Kidney (tissue), 14 donors: ENCODE measurements around the gene SREBF1. TPM values are rescaled to one million over a fixed set of nuclear protein-coding genes. Genes with fewer than 3 reads are reported as not detected.

Experiments used
- DNase-seq, 5 donors: peaks; one replicate each; pipeline ENCODE4 v3.0.0-alpha.2; 2013 to 2020
- FAIRE-seq: peaks from 2 replicates; lab custom pipeline; 2012; peaks lifted over from hg19 to GRCh38; lab: Jason Lieb, UNC
- H3K27ac ChIP-seq, 2 donors: one replicate each; pipeline ENCODE4 v1.7.0; 2013; ENCODE audit warnings: low read depth in 2 of 2, low read length in 2 of 2, inconsistent platforms in 1 of 2
- H3K27me3 ChIP-seq: one replicate; pipeline ENCODE4 v1.7.1; 2013; ENCODE audit warnings: low read length, inconsistent platforms; ENCODE audit not compliant: control insufficient read depth, insufficient read depth
- H3K36me3 ChIP-seq, 3 donors: one replicate each; pipeline versions ENCODE4 v1.7.0 to v1.7.1; 2013; ENCODE audit warnings: low read length in 3 of 3, control low read depth in 1 of 3, inconsistent platforms in 1 of 3; ENCODE audit not compliant: insufficient read depth in 3 of 3, control insufficient read depth in 2 of 3
- H3K4me1 ChIP-seq, 3 donors: one replicate each; pipeline versions ENCODE4 v1.7.0 to v1.7.1; 2013; ENCODE audit warnings: low read length in 3 of 3, inconsistent platforms in 1 of 3, low read depth in 1 of 3; ENCODE audit not compliant: control insufficient read depth in 2 of 3, insufficient read depth in 2 of 3
- H3K4me3 ChIP-seq, 3 donors: one replicate each; pipeline versions ENCODE4 v1.7.0 to v1.8.1; 2013; ENCODE audit warnings: low read length in 3 of 3, control low read depth in 1 of 3, inconsistent platforms in 1 of 3
- H3K9ac ChIP-seq, 3 donors: one replicate each; pipeline versions ENCODE4 v1.7.0 to v1.7.1; 2013; ENCODE audit warnings: low read length in 3 of 3, control low read depth in 1 of 3, inconsistent platforms in 1 of 3
- H3K9me3 ChIP-seq, 3 donors: one replicate each; pipeline versions ENCODE4 v1.7.0 to v1.7.1; 2013; ENCODE audit warnings: low read length in 3 of 3, control low read depth in 1 of 3, inconsistent platforms in 1 of 3; ENCODE audit not compliant: control insufficient read depth in 2 of 3, insufficient read depth in 1 of 3
- CTCF ChIP-seq: IDR thresholded peaks from 3 replicates; pipeline ENCODE4 v1.5.1; 2012; ENCODE audit warnings: mild to moderate bottlenecking, moderate library complexity, borderline replicate concordance; ENCODE audit not compliant: insufficient read depth; ENCODE audit errors: extremely low read depth
- intact Hi-C: fragments of 100-400 bp; cut with DNase I; formaldehyde crosslinking; loops from one replicate; pipeline ENCODE4 v1.11.1; 2022
- polyA plus RNA-seq: library from polyadenylated mRNA; stranded (reverse); fragments of 350-450 nt; fragmentation: Illumina TruSeq; extraction: RNeasy Lipid Tissue Mini Kit (QIAGEN cat#74804); gene quantifications from one replicate; pipeline ENCODE4 v1.2.3, GENCODE V29; 2014; ENCODE audit warnings: low read depth, low replicate concordance; ENCODE audit not compliant: insufficient read depth
- total RNA-seq: library from RNA; stranded (reverse); fragmentation: NEBNext Ultra II Directional; extraction: Animal tissue kit (Norgen Biotek cat#: 25700); gene quantifications from one replicate; pipeline ENCODE4 v1.2.1, GENCODE V29; 2021
- donor health status: control.
- donor health status: control.
- donor health status: control.
- donor health status: control.
- donor health status: control.
- donor health status: DM: yes; HTN: yes; CAD: no.
- donor health status: Normal renal cell carcinoma (clear cell type).

The SREBF1 gene
- total and polyA plus RNA-seq, 2 donors from 2014 or later = 37.6 to 48.3 TPM

GRCh38 chr17:17816831-17817551 lies 19.8 kb downstream of the SREBF1 start:
- no peak overlapping the region for H3K27ac ChIP-seq

GRCh38 chr17:17816240-17816814 lies 20.5 kb downstream of the SREBF1 start:
- H3K4me3 ChIP-seq = no peak overlapping the region
- H3K36me3 ChIP-seq = peaks cover 0 to 32% (median 12%) of the 10 kb centered on the region in 3 donors
- no peaks in the 10 kb centered on the region for H3K9me3 ChIP-seq
- no peak overlapping the region for H3K9ac ChIP-seq
- intact Hi-C loops = no loop called here
- TF ChIP-seq CTCF = no peak
- FAIRE-seq (no peak), DNase-seq (no peak)
- H3K27ac ChIP-seq = no peak overlapping the region
- no peaks in the 10 kb centered on the region for H3K27me3 ChIP-seq
- H3K4me1 ChIP-seq = peaks cover 2 to 18% (median 10%) of the 10 kb centered on the region in 3 donors

More at GRCh38 chr17:17816831-17817551, 19.8 kb downstream of the SREBF1 start:
- DNase-seq (no peak), FAIRE-seq (no peak)
- Histone ChIP-seq H3K4me1 (peaks cover 0 to 16% (median 6%) of the 10 kb centered on the region in 3 donors), H3K4me3 (no peak overlapping the region), H3K9me3 (no peaks in the 10 kb centered on the region), H3K36me3 (peaks cover 0 to 32% (median 12%) of the 10 kb centered on the region in 3 donors), H3K9ac (no peak overlapping the region), H3K27me3 (no peaks in the 10 kb centered on the region)
- intact Hi-C loops = no loop called here
- no peak for TF ChIP-seq CTCF

GRCh38 chr17:17815436-17816200 lies 21.2 kb downstream of the SREBF1 start:
- Histone ChIP-seq H3K36me3 (peaks cover 0 to 32% (median 12%) of the 10 kb centered on the region in 3 donors), H3K4me1 (peaks cover 2 to 21% (median 6%) of the 10 kb centered on the region in 3 donors), H3K27ac (no peak overlapping the region), H3K4me3 (no peak overlapping the region), H3K9me3 (no peaks in the 10 kb centered on the region), H3K27me3 (no peaks in the 10 kb centered on the region), H3K9ac (no peak overlapping the region)
- no peak for FAIRE-seq
- no peak for DNase-seq
- intact Hi-C loops = no loop called here
- no peak for TF ChIP-seq CTCF
